ENCODE measurements around the gene CHORDC1.
"Not testable (repeated sequence)": the region's sequence is repeated elsewhere in the genome, so short reads cannot be mapped to it uniquely, and the experiment has no call there.

Gene CHORDC1

GRCh38 chr11:90250970-90251369 lies 28.1 kb upstream of the CHORDC1 start:
- H3K4me3 ChIP-seq (ENCODE audit: control insufficient read depth, low read depth, low read length), result no peak overlapping the region
- DNase-seq (ENCODE audit: low read depth), result no peak

GRCh38 chr11:90246468-90246867 lies 23.6 kb upstream of the CHORDC1 start:
- DNase-seq (ENCODE audit: low read depth), result no peak
- no peak for TF ChIP-seq CTCF (IDR thresholded peaks at IDR 0.05; ENCODE audit: control insufficient read depth, insufficient read depth, low read depth, low read length, missing control alignments)
- no peak overlapping the region for H3K4me3 ChIP-seq (ENCODE audit: control insufficient read depth, low read depth, low read length)

More at GRCh38 chr11:90250970-90251369, 28.1 kb upstream of the CHORDC1 start:
- no peak for TF ChIP-seq CTCF (IDR thresholded peaks at IDR 0.05; ENCODE audit: control insufficient read depth, insufficient read depth, low read depth, low read length, missing control alignments)

- DNase-seq (ENCODE audit: low read depth), result no peak
- no peak overlapping the region for H3K4me3 ChIP-seq (ENCODE audit: control insufficient read depth, low read depth, low read length)
- no peak for TF ChIP-seq CTCF (IDR thresholded peaks at IDR 0.05; ENCODE audit: control insufficient read depth, insufficient read depth, low read depth, low read length, missing control alignments)
These were observed 20.7 kb upstream of the CHORDC1 start for GRCh38 chr11:90243534-90243933.

GRCh38 chr11:90242894-90243416 lies 20.1 kb upstream of the CHORDC1 start:
- TF ChIP-seq CTCF (IDR thresholded peaks at IDR 0.05; ENCODE audit: control insufficient read depth, insufficient read depth, low read depth, low read length, missing control alignments), result no peak
- H3K4me3 ChIP-seq (ENCODE audit: control insufficient read depth, low read depth, low read length), result no peak overlapping the region
- no peak for DNase-seq (ENCODE audit: low read depth)

- DNase-seq (ENCODE audit: low read depth), result no peak
- TF ChIP-seq CTCF (IDR thresholded peaks at IDR 0.05; ENCODE audit: control insufficient read depth, insufficient read depth, low read depth, low read length, missing control alignments), result no peak
- H3K4me3 ChIP-seq (ENCODE audit: control insufficient read depth, low read depth, low read length), result no peak overlapping the region
These were observed 18.6 kb upstream of the CHORDC1 start for GRCh38 chr11:90241414-90241813.

- not testable (repeated sequence) for DNase-seq (ENCODE audit: low read depth); H3K4me3 ChIP-seq (ENCODE audit: control insufficient read depth, low read depth, low read length)
These were observed 17.3 kb upstream of the CHORDC1 start for GRCh38 chr11:90239967-90240636.

GRCh38 chr11:90237004-90237403 lies 14.2 kb upstream of the CHORDC1 start:
- no peak for TF ChIP-seq CTCF (IDR thresholded peaks at IDR 0.05; ENCODE audit: control insufficient read depth, insufficient read depth, low read depth, low read length, missing control alignments)
- no peak for DNase-seq (ENCODE audit: low read depth)
- H3K4me3 ChIP-seq (ENCODE audit: control insufficient read depth, low read depth, low read length), result no peak overlapping the region
